HG03439 (cell line): ENCODE measurements around the gene KRT37.

Experiments used
- ATAC-seq: cut with Tn5 transposase; IDR thresholded peaks from one replicate; pipeline ENCODE4 v1.9.1; 2021; ENCODE audit warnings: mild to moderate bottlenecking, moderate library complexity; ENCODE audit not compliant: unreplicated experiment

KRT37 gene

GRCh38 chr17:41424111-41424635, at the start of gene KRT37:
TSS of gene KRT37 (minus strand) at chr17:41424585. CDS start at chr17:41424523, 62 bp downstream.
- no peak for ATAC-seq

GRCh38 chr17:41468346-41468745, 44.0 kb upstream of the KRT37 start:
- no peak for ATAC-seq

GRCh38 chr17:41467561-41467960, 43.2 kb upstream of the KRT37 start:
- ATAC-seq: no peak

GRCh38 chr17:41466988-41467387, 42.6 kb upstream of the KRT37 start, which contains the start of gene KRT32:
TSS of gene KRT32 (minus strand) at chr17:41467386. CDS start at chr17:41467325, 61 bp downstream.
- no peak for ATAC-seq

GRCh38 chr17:41464682-41465081, 40.3 kb upstream of the KRT37 start:
- ATAC-seq: no peak

GRCh38 chr17:41464173-41464572, 39.8 kb upstream of the KRT37 start:
- no peak for ATAC-seq

GRCh38 chr17:41463746-41464145, 39.4 kb upstream of the KRT37 start:
- ATAC-seq: no peak

- no peak for ATAC-seq
These were observed 38.3 kb upstream of the KRT37 start for GRCh38 chr17:41462705-41463104.

- no peak for ATAC-seq
These were observed 33.3 kb upstream of the KRT37 start for GRCh38 chr17:41457676-41458075.

GRCh38 chr17:41456204-41456603, 31.8 kb upstream of the KRT37 start:
- no peak for ATAC-seq

- no peak for ATAC-seq
These were observed 30.9 kb upstream of the KRT37 start for GRCh38 chr17:41455236-41455635.

GRCh38 chr17:41453066-41453465, 28.7 kb upstream of the KRT37 start:
- ATAC-seq: no peak

- ATAC-seq: no peak
These were observed 27.9 kb upstream of the KRT37 start for GRCh38 chr17:41452281-41452680.

GRCh38 chr17:41451154-41451728, 26.9 kb upstream of the KRT37 start:
- ATAC-seq: no peak

GRCh38 chr17:41449008-41449407, 24.6 kb upstream of the KRT37 start:
- no peak for ATAC-seq

- ATAC-seq: no peak
These were observed 24.1 kb upstream of the KRT37 start for GRCh38 chr17:41448506-41448905.

- no peak for ATAC-seq
These were observed 22.4 kb upstream of the KRT37 start for GRCh38 chr17:41446806-41447205.

- no peak for ATAC-seq
These were observed 20.3 kb upstream of the KRT37 start for GRCh38 chr17:41444640-41445039.

GRCh38 chr17:41444186-41444585, 19.8 kb upstream of the KRT37 start:
- no peak for ATAC-seq

- no peak for ATAC-seq
These were observed 18.4 kb upstream of the KRT37 start for GRCh38 chr17:41442739-41443138.

- ATAC-seq: no peak
These were observed 16.2 kb upstream of the KRT37 start, which contains the start of gene KRT38 for GRCh38 chr17:41440531-41441033. TSS of gene KRT38 (minus strand) at chr17:41440983. CDS start at chr17:41440921, 62 bp downstream.

- ATAC-seq: no peak
These were observed 15.0 kb upstream of the KRT37 start for GRCh38 chr17:41439375-41439774.

- ATAC-seq: no peak
These were observed 13.4 kb upstream of the KRT37 start for GRCh38 chr17:41437769-41438168.
